ENCODE results near the gene KLHL29. TPM values are rescaled to one million over a fixed set of nuclear protein-coding genes. Genes with fewer than 3 reads are reported as not detected.

The KLHL29 gene
- total RNA-seq, 2 experiments from 2014 or later, result 0.88 to 0.99 TPM

GRCh38 chr2:23703583-23704385 is 318.8 kb downstream of the KLHL29 start:
- ChIA-PET POLR2A (no interaction called here), CTCF (no interaction called here)
- Mint-ChIP-seq H3K27ac (no peak overlapping the region), H3K36me3 (peaks cover 7% of the 10 kb centered on the region), H3K27me3 (no peaks in the 10 kb centered on the region), H3K4me3 (no peak overlapping the region), H3K9me3 (no peaks in the 10 kb centered on the region), H3K4me1 (ENCODE audit: low read depth) (no peaks in the 10 kb centered on the region)
- intact Hi-C loops (cut with micrococcal nuclease), result no loop called here
- DNase-seq, result no peak

- POLR2A ChIA-PET, result no interaction called here
- H3K36me3 Mint-ChIP-seq, result peaks cover 11% of the 10 kb centered on the region
- no peak overlapping the region for H3K4me3 Mint-ChIP-seq
- no peak overlapping the region for H3K27ac Mint-ChIP-seq
- no peaks in the 10 kb centered on the region for H3K9me3 Mint-ChIP-seq
- intact Hi-C loops (cut with micrococcal nuclease), result no loop called here
- no peak for DNase-seq
- CTCF ChIA-PET, result no interaction called here
- H3K4me1 Mint-ChIP-seq (ENCODE audit: low read depth), result no peaks in the 10 kb centered on the region
- no peaks in the 10 kb centered on the region for H3K27me3 Mint-ChIP-seq
These were observed 321.0 kb downstream of the KLHL29 start for GRCh38 chr2:23705771-23706612.

GRCh38 chr2:23706613-23707078 is 321.7 kb downstream of the KLHL29 start:
- ChIA-PET POLR2A (no interaction called here), CTCF (no interaction called here)
- no peak for DNase-seq
- H3K27me3 Mint-ChIP-seq, result no peaks in the 10 kb centered on the region
- H3K36me3 Mint-ChIP-seq, result peaks cover 11% of the 10 kb centered on the region
- intact Hi-C loops (cut with micrococcal nuclease), result no loop called here
- no peak overlapping the region for H3K27ac Mint-ChIP-seq
- H3K4me1 Mint-ChIP-seq (ENCODE audit: low read depth), result no peaks in the 10 kb centered on the region
- no peaks in the 10 kb centered on the region for H3K9me3 Mint-ChIP-seq
- no peak overlapping the region for H3K4me3 Mint-ChIP-seq

GRCh38 chr2:23707096-23707495 is 322.1 kb downstream of the KLHL29 start:
- no peak for DNase-seq
- POLR2A ChIA-PET, result interaction anchor here (1.0 kb wide), 1 partner anchor 9 kb away, joined by 3 read pairs; no protein-coding TSS in a partner anchor
- intact Hi-C loops (cut with micrococcal nuclease), result no loop called here
- Mint-ChIP-seq H3K9me3 (no peaks in the 10 kb centered on the region), H3K36me3 (peaks cover 11% of the 10 kb centered on the region), H3K4me3 (no peak overlapping the region), H3K27ac (no peak overlapping the region), H3K4me1 (ENCODE audit: low read depth) (no peaks in the 10 kb centered on the region), H3K27me3 (no peaks in the 10 kb centered on the region)
- CTCF ChIA-PET, result no interaction called here

GRCh38 chr2:23708771-23709170 is 323.8 kb downstream of the KLHL29 start:
- Mint-ChIP-seq H3K4me1 (ENCODE audit: low read depth) (no peaks in the 10 kb centered on the region), H3K9me3 (no peaks in the 10 kb centered on the region), H3K36me3 (peaks cover 11% of the 10 kb centered on the region), H3K27me3 (no peaks in the 10 kb centered on the region), H3K27ac (no peak overlapping the region), H3K4me3 (no peak overlapping the region)
- ChIA-PET POLR2A (interaction anchor here (0.6 kb wide), 1 partner anchor 350 kb away, joined by 3 read pairs; no protein-coding TSS in a partner anchor), CTCF (no interaction called here)
- no peak for DNase-seq
- intact Hi-C loops (cut with micrococcal nuclease), result no loop called here

GRCh38 chr2:23709311-23709710 is 324.3 kb downstream of the KLHL29 start:
- Mint-ChIP-seq H3K4me3 (no peak overlapping the region), H3K27me3 (no peaks in the 10 kb centered on the region), H3K4me1 (ENCODE audit: low read depth) (no peaks in the 10 kb centered on the region), H3K36me3 (peaks cover 11% of the 10 kb centered on the region), H3K27ac (no peak overlapping the region), H3K9me3 (no peaks in the 10 kb centered on the region)
- CTCF ChIA-PET, result no interaction called here
- no peak for DNase-seq
- intact Hi-C loops (cut with micrococcal nuclease), result no loop called here
- POLR2A ChIA-PET, result interaction anchor here (0.6 kb wide), 1 partner anchor 349 kb away, joined by 3 read pairs; no protein-coding TSS in a partner anchor

GRCh38 chr2:23711979-23712755 is 327.2 kb downstream of the KLHL29 start:
- POLR2A ChIA-PET, result no interaction called here
- DNase-seq, result no peak
- CTCF ChIA-PET, result no interaction called here
- Mint-ChIP-seq H3K4me1 (ENCODE audit: low read depth) (no peaks in the 10 kb centered on the region), H3K36me3 (peaks cover 10% of the 10 kb centered on the region), H3K4me3 (no peak overlapping the region), H3K27me3 (no peaks in the 10 kb centered on the region), H3K27ac (no peak overlapping the region), H3K9me3 (no peaks in the 10 kb centered on the region)
- intact Hi-C loops (cut with micrococcal nuclease), result no loop called here

GRCh38 chr2:23712756-23713151 is 327.8 kb downstream of the KLHL29 start:
- ChIA-PET POLR2A (no interaction called here), CTCF (no interaction called here)
- intact Hi-C loops (cut with micrococcal nuclease), result no loop called here
- Mint-ChIP-seq H3K4me3 (no peak overlapping the region), H3K9me3 (no peaks in the 10 kb centered on the region), H3K27ac (no peak overlapping the region), H3K27me3 (no peaks in the 10 kb centered on the region), H3K36me3 (peaks cover 8% of the 10 kb centered on the region), H3K4me1 (ENCODE audit: low read depth) (no peaks in the 10 kb centered on the region)
- DNase-seq, result no peak

GRCh38 chr2:23713351-23713750 is 328.4 kb downstream of the KLHL29 start:
- H3K36me3 Mint-ChIP-seq, result peaks cover 8% of the 10 kb centered on the region
- intact Hi-C loops (cut with micrococcal nuclease), result no loop called here
- no peaks in the 10 kb centered on the region for H3K27me3 Mint-ChIP-seq
- ChIA-PET POLR2A (no interaction called here), CTCF (no interaction called here)
- H3K27ac Mint-ChIP-seq, result no peak overlapping the region
- H3K9me3 Mint-ChIP-seq, result no peaks in the 10 kb centered on the region
- no peak overlapping the region for H3K4me3 Mint-ChIP-seq
- DNase-seq, result no peak
- no peaks in the 10 kb centered on the region for H3K4me1 Mint-ChIP-seq (ENCODE audit: low read depth)

GRCh38 chr2:23718931-23719700 is 334.1 kb downstream of the KLHL29 start:
- intact Hi-C loops (cut with micrococcal nuclease), result no loop called here
- Mint-ChIP-seq H3K27ac (no peak overlapping the region), H3K4me1 (ENCODE audit: low read depth) (no peaks in the 10 kb centered on the region), H3K4me3 (no peak overlapping the region), H3K36me3 (peaks cover 27% of the 10 kb centered on the region), H3K9me3 (peaks cover 19% of the 10 kb centered on the region), H3K27me3 (no peaks in the 10 kb centered on the region)
- ChIA-PET POLR2A (no interaction called here), CTCF (no interaction called here)
- no peak for DNase-seq

- ChIA-PET POLR2A (no interaction called here), CTCF (no interaction called here)
- H3K36me3 Mint-ChIP-seq, result peaks cover 30% of the 10 kb centered on the region
- H3K9me3 Mint-ChIP-seq, result peaks cover 19% of the 10 kb centered on the region
- no peak overlapping the region for H3K27ac Mint-ChIP-seq
- H3K4me3 Mint-ChIP-seq, result no peak overlapping the region
- DNase-seq, result no peak
- no peaks in the 10 kb centered on the region for H3K4me1 Mint-ChIP-seq (ENCODE audit: low read depth)
- no peaks in the 10 kb centered on the region for H3K27me3 Mint-ChIP-seq
- intact Hi-C loops (cut with micrococcal nuclease), result no loop called here
These were observed 334.7 kb downstream of the KLHL29 start for GRCh38 chr2:23719716-23720115.

Data from activated CD4-positive, alpha-beta memory T cell treated with anti-CD3 and anti-CD28 coated beads for 36 hours (primary cell).